DND-41 (cell line): Measurements from ENCODE around the gene CNBD2.
"Not testable (repeated sequence)": the region's sequence is repeated elsewhere in the genome, so short reads cannot be mapped to it uniquely, and the experiment has no call there.

Experiments
- ATAC-seq: fragments of 200-7000 bp; cut with Tn5 transposase; 3 replicates; pipeline ENCODE4 v1.9.1; 2021; ENCODE audit warnings: low read depth; ENCODE audit not compliant: insufficient read depth
- DNase-seq: peaks from one replicate; pipeline ENCODE4 v3.0.0-alpha.2; 2020
- H2AFZ ChIP-seq: 2 replicates; pipeline ENCODE4 v1.6.0; 2012; ENCODE audit warnings: low read depth, low read length
- H3K27ac ChIP-seq: 2 replicates; pipeline ENCODE4 v1.5.1; 2012; ENCODE audit warnings: low read length, inconsistent platforms
- H3K27me3 ChIP-seq: fragments of 200-600 bp; sonication (generic); 2 replicates; pipeline ENCODE4 v1.6.0; 2012; ENCODE audit warnings: low read length, mild to moderate bottlenecking, inconsistent platforms; ENCODE audit not compliant: insufficient read depth, poor library complexity
- H3K36me3 ChIP-seq: 2 replicates; pipeline ENCODE4 v1.5.1; 2012; ENCODE audit warnings: low read length, inconsistent platforms; ENCODE audit not compliant: insufficient read depth
- H3K4me1 ChIP-seq: 2 replicates; pipeline ENCODE4 v1.5.1; 2012; ENCODE audit warnings: mild to moderate bottlenecking, low read length; ENCODE audit not compliant: insufficient read depth
- H3K4me2 ChIP-seq: 2 replicates; pipeline ENCODE4 v1.6.0; 2012; ENCODE audit warnings: mild to moderate bottlenecking, moderate library complexity, low read length, inconsistent platforms; ENCODE audit not compliant: insufficient read depth
- H3K4me3 ChIP-seq, 2 experiments: fragments of 200-600 bp in 1 of 2; shearing (Covaris generic) in 1 of 2; 2 replicates each; pipeline ENCODE4 v1.5.1; 2012 to 2016; ENCODE audit warnings: inconsistent platforms in 2 of 2, low read length in 2 of 2, mild to moderate bottlenecking in 2 of 2, low read depth in 1 of 2, moderate library complexity in 1 of 2
- H3K79me2 ChIP-seq: 2 replicates; pipeline ENCODE4 v1.6.0; 2012; ENCODE audit warnings: low read length, inconsistent platforms; ENCODE audit not compliant: insufficient read depth
- H3K9ac ChIP-seq: 2 replicates; pipeline ENCODE4 v1.6.0; 2012; ENCODE audit warnings: low read depth, mild to moderate bottlenecking, inconsistent platforms, low read length, moderate library complexity
- H3K9me3 ChIP-seq: 2 replicates; pipeline ENCODE4 v1.5.1; 2012; ENCODE audit warnings: low read length, moderate library complexity, mild to moderate bottlenecking, inconsistent platforms; ENCODE audit not compliant: insufficient read depth, severe bottlenecking
- H4K20me1 ChIP-seq: 2 replicates; pipeline ENCODE4 v1.6.0; 2012; ENCODE audit warnings: low read length; ENCODE audit not compliant: insufficient read depth
- EZH2 ChIP-seq: IDR thresholded peaks from 3 replicates; pipeline ENCODE4 v1.6.1; 2012; ENCODE audit warnings: borderline replicate concordance, low read depth, mild to moderate bottlenecking, moderate library complexity, low read length, inconsistent platforms; ENCODE audit not compliant: severe bottlenecking
- TF ChIP-seq, protein P1 (sequence below): IDR thresholded peaks from 2 replicates; pipeline ENCODE4 v1.5.1; 2012; ENCODE audit warnings: borderline replicate concordance, low read length, moderate library complexity, mild to moderate bottlenecking; ENCODE audit not compliant: poor library complexity, severe bottlenecking; ENCODE audit errors: extremely low read depth

Gene CNBD2

DNA sequence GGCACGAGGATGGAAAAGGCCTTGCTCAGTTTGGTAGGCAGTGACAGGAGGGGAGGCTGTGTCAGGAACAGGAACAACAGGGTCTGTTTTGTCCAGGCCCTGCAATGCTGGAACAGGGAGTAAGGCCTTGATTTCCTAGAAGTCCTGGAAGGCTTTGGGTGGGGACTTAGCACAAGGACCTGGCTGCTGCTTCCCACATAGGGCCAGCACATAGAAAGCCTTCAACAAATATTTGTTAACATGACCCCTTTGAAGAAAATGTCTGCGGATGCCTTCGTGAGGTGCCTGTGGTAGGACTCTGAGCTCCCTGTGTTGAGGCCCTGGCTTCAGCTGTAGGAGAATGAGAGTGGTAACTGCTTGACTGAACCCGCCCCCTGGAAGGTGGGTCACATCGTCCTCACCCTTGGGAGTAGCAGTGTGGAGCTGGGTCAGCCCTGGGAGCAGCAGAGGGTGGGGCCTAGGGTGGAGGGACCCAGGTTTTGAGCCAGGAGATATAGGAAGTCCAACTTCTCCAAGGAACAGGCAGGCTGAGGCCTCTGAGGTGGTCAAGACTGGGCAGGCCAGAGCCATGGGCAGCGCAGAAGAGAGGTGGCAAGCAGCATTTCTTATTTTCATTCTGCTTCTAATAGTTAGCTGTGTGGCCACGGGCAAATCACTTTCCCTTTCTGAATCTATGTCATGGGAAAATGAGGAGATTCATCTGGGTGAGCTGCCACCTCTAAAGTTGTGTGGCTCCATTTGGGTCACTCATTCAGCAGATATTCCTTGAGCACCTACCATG lies 50.0 kb downstream of the CNBD2 start:
- H3K9me3 ChIP-seq = no peaks in the 10 kb centered on the region
- H2AFZ ChIP-seq = no peak overlapping the region
- H3K4me1 ChIP-seq = no peaks in the 10 kb centered on the region
- DNase-seq (no peak), ATAC-seq (no peak)
- no peaks in the 10 kb centered on the region for H3K79me2 ChIP-seq
- no peaks in the 10 kb centered on the region for H3K27me3 ChIP-seq
- no peaks in the 10 kb centered on the region for H4K20me1 ChIP-seq
- H3K4me2 ChIP-seq = no peak overlapping the region
- H3K36me3 ChIP-seq = no peaks in the 10 kb centered on the region
- TF ChIP-seq, protein P1, sequence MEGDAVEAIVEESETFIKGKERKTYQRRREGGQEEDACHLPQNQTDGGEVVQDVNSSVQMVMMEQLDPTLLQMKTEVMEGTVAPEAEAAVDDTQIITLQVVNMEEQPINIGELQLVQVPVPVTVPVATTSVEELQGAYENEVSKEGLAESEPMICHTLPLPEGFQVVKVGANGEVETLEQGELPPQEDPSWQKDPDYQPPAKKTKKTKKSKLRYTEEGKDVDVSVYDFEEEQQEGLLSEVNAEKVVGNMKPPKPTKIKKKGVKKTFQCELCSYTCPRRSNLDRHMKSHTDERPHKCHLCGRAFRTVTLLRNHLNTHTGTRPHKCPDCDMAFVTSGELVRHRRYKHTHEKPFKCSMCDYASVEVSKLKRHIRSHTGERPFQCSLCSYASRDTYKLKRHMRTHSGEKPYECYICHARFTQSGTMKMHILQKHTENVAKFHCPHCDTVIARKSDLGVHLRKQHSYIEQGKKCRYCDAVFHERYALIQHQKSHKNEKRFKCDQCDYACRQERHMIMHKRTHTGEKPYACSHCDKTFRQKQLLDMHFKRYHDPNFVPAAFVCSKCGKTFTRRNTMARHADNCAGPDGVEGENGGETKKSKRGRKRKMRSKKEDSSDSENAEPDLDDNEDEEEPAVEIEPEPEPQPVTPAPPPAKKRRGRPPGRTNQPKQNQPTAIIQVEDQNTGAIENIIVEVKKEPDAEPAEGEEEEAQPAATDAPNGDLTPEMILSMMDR = no peak
- no peak for TF ChIP-seq EZH2
- no peak overlapping the region for H3K9ac ChIP-seq
- H3K27ac ChIP-seq = no peak overlapping the region
- no peak overlapping the region for H3K4me3 ChIP-seq

DNA sequence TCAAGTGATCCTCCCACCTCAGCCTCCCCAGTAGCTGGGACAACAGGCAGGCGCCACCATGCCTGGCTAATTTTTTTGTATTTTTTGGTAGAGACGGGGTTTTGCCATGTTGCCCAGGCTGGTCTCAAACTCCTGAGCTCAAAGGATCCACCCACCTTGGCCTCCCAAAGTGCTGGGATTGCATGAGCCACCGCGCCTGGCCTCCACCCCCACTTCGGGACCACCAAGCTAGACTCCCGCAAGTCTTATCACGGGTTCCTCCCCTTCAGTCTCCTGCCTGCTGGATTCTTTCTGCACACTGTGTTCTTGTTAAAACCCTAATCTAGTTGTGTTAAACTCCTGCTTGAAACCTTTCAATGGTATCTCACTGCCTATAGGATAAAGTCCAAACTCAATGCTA lies 57.7 kb downstream of the CNBD2 start:
- not testable (repeated sequence) for H3K4me3 ChIP-seq, DNase-seq, H3K27ac ChIP-seq, H2AFZ ChIP-seq, ATAC-seq, H3K79me2 ChIP-seq, H3K4me2 ChIP-seq, H3K36me3 ChIP-seq, H3K4me1 ChIP-seq, H3K9ac ChIP-seq, H3K9me3 ChIP-seq, H4K20me1 ChIP-seq
- peaks cover 21% of the 10 kb centered on the region for H3K27me3 ChIP-seq

DNA sequence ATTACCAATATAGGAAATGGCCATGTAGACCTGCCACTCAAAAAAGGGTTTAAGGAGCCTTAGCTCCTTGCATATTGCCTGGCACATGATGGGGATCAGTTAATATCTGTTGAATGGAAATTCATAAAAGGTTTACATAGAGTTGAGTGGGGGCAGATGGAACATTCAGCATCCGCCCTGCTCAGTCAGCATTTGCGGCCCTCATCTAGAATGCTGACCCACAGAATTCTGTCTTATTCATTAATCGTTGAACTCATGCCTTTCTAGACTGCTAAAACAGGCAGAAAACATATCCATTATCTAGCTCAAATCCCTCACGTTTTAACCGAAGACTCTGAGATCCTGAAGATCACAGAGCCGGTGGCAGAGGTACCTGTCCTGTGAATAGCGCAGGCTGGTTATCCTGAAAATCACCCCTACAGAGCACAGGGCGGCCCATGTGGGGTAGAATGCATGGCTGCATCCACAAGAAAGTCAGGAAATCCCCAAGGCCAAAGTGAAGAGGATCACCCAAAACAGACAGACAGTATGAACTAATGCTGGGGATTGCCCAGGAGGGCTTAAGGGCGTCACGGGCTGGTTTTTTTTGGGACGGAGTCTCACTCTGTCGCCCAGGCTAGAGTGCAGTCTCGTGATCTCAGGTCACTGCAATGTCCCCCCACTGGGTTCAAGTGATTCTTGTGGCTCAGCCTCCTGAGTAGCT lies 59.9 kb downstream of the CNBD2 start:
- H3K9ac ChIP-seq = no peak overlapping the region
- no peak overlapping the region for H3K4me3 ChIP-seq
- DNase-seq = no peak
- H3K36me3 ChIP-seq = no peaks in the 10 kb centered on the region
- H3K9me3 ChIP-seq = no peaks in the 10 kb centered on the region
- H3K79me2 ChIP-seq = no peaks in the 10 kb centered on the region
- no peaks in the 10 kb centered on the region for H3K4me1 ChIP-seq
- no peak overlapping the region for H2AFZ ChIP-seq
- no peak for ATAC-seq
- no peaks in the 10 kb centered on the region for H4K20me1 ChIP-seq
- TF ChIP-seq EZH2 = no peak
- TF ChIP-seq, protein P1 = no peak
- H3K4me2 ChIP-seq = no peak overlapping the region
- peaks cover 21% of the 10 kb centered on the region for H3K27me3 ChIP-seq
- no peak overlapping the region for H3K27ac ChIP-seq

DNA sequence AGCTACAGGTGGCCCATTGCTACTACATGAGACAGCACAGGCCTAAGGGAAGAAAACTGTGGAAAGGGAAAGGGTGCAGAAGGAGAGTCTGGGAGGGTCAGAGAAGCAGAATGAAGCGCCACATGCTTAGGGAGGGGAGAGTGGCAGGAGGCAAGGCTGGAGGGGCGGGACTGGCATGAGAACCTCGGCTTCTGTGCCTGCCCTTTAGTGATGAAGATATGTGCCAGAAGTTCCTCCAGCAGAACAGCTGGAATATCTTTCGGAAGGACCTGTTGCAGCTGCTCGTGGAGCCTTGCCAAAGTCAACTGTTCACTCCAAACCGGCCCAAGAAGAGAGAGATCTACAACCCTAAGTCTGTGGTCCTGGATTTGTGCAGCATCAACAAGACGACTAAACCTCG lies 61.8 kb downstream of the CNBD2 start:
- Histone ChIP-seq H2AFZ (no peak overlapping the region), H3K36me3 (no peaks in the 10 kb centered on the region), H3K27ac (no peak overlapping the region), H4K20me1 (no peaks in the 10 kb centered on the region), H3K4me3 (no peak overlapping the region), H3K27me3 (peaks cover 21% of the 10 kb centered on the region), H3K4me1 (no peaks in the 10 kb centered on the region), H3K4me2 (no peak overlapping the region), H3K79me2 (no peaks in the 10 kb centered on the region), H3K9me3 (no peaks in the 10 kb centered on the region), H3K9ac (no peak overlapping the region)
- ATAC-seq = no peak
- TF ChIP-seq, protein P1 = no peak
- no peak for TF ChIP-seq EZH2
- no peak for DNase-seq
